K562 (cell line): ENCODE measurements around the gene RHOF. TPM values are rescaled to one million over a fixed set of nuclear protein-coding genes. Genes with fewer than 3 reads are reported as not detected.

Experiments
- ARID4B ChIP-seq: sonication (generic); formaldehyde crosslinking; IDR thresholded peaks from 2 replicates; pipeline ENCODE4 v1.8.0; 2022; ENCODE audit warnings: mild to moderate bottlenecking, missing genetic modification reagents
- ATF7 ChIP-seq: fragments of 450-650 bp; IDR thresholded peaks from 2 replicates; pipeline ENCODE4 v1.7.1; 2014; ENCODE audit warnings: mild to moderate bottlenecking, moderate library complexity
- BCL6 ChIP-seq: fragments of 250-450 bp; sonication (Bioruptor Pico); IDR thresholded peaks from 2 replicates; pipeline ENCODE4 v1.4.0; 2020
- CHAMP1 ChIP-seq: fragments of 450-650 bp; IDR thresholded peaks from 2 replicates; pipeline ENCODE4 v1.6.1; 2016; ENCODE audit warnings: mild to moderate bottlenecking
- CHD1 ChIP-seq: fragments of 200-600 bp; sonication (generic); IDR thresholded peaks from one replicate; pipeline ENCODE4 v1.6.1; 2012; ENCODE audit warnings: mild to moderate bottlenecking, moderate library complexity, low read length, inconsistent platforms
- HDAC3 ChIP-seq: fragments of 450-650 bp; IDR thresholded peaks from 2 replicates; pipeline ENCODE4 v1.6.1; 2018; ENCODE audit warnings: borderline replicate concordance, mild to moderate bottlenecking, moderate library complexity; ENCODE audit not compliant: partially characterized antibody
- IFI16 ChIP-seq: fragments of 250-450 bp; sonication (Bioruptor Pico); IDR thresholded peaks from 2 replicates; pipeline ENCODE4 v2.1.2; 2022; ENCODE audit warnings: mild to moderate bottlenecking, inconsistent platforms
- JUNB ChIP-seq: fragments of 450-650 bp; formaldehyde crosslinking; conservative IDR thresholded peaks from 2 replicates; pipeline ENCODE4 v1.4.0; 2020; ENCODE audit warnings: mild to moderate bottlenecking
- MLX ChIP-seq, 2 experiments: fragments of 450-650 bp in 1 of 2; sonication (generic) in 1 of 2; formaldehyde crosslinking; conservative IDR thresholded peaks; 2 replicates each; pipeline versions ENCODE4 v1.4.0 to v1.8.1; 2020 to 2022; ENCODE audit warnings: mild to moderate bottlenecking in 1 of 2, missing genetic modification reagents in 1 of 2
- SAFB2 ChIP-seq: fragments of 200-400 bp; formaldehyde crosslinking; IDR thresholded peaks from 2 replicates; pipeline ENCODE4 v1.6.1; 2018; ENCODE audit warnings: borderline replicate concordance, low read length, low read depth, moderate library complexity; ENCODE audit not compliant: severe bottlenecking
- SMARCB1 ChIP-seq: IDR thresholded peaks from 2 replicates; pipeline ENCODE4 v1.6.1; 2011; ENCODE audit warnings: improper control_type of control experiment, low read depth; ENCODE audit not compliant: insufficient read length
- SP2 ChIP-seq: IDR thresholded peaks from 2 replicates; pipeline ENCODE4 v1.6.1; 2011; ENCODE audit warnings: mild to moderate bottlenecking, low read depth, low read length, moderate library complexity; ENCODE audit not compliant: poor library complexity, severe bottlenecking; ENCODE audit errors: extremely low read depth
- SRSF1 ChIP-seq: fragments of 200-400 bp; formaldehyde crosslinking; IDR thresholded peaks from 2 replicates; pipeline ENCODE4 v1.6.1; 2017; ENCODE audit warnings: mild to moderate bottlenecking, low read depth, low read length, moderate library complexity
- XRCC3 ChIP-seq: fragments of 450-650 bp; IDR thresholded peaks from 2 replicates; pipeline ENCODE4 v1.6.1; 2017; ENCODE audit warnings: mild to moderate bottlenecking, moderate library complexity
- ZBTB49 ChIP-seq: sonication (generic); formaldehyde crosslinking; IDR thresholded peaks from 2 replicates; pipeline ENCODE4 v1.8.0; 2022; ENCODE audit warnings: missing genetic modification reagents, mild to moderate bottlenecking, borderline replicate concordance
- ZKSCAN1 ChIP-seq: fragments of 150-350 bp; IDR thresholded peaks from 2 replicates; pipeline ENCODE4 v1.6.1; 2016; ENCODE audit warnings: low read depth, low read length
- ZNF140 ChIP-seq: fragments of 250-450 bp; sonication (Bioruptor Pico); IDR thresholded peaks from 2 replicates; pipeline ENCODE4 v1.8.0; 2021; ENCODE audit warnings: moderate library complexity, mild to moderate bottlenecking, inconsistent platforms
- ZNF239 ChIP-seq: fragments of 250-450 bp; sonication (Bioruptor Pico); IDR thresholded peaks from 2 replicates; pipeline ENCODE4 v1.4.0; 2020; ENCODE audit warnings: mild to moderate bottlenecking
- polyA plus RNA-seq, 8 experiments: library from polyadenylated mRNA; depleted of rRNA in 4 of 8; stranded (reverse) in 5 of 8; unstranded in 3 of 8; fragments of >200 nt; fragmentation: Nextera tagmentation in 2 of 8; fragmentation: Illumina TruSeq in 1 of 8; extraction: Ambion mirVana in 2 of 8; extraction: Trizol in 1 of 8; gene quantifications; 2 replicates each; pipeline versions ENCODE4 v1.2.1 to v1.2.3, GENCODE V29; 2011 to 2014; ENCODE audit warnings: inconsistent platforms in 1 of 8, missing spikeins in 1 of 8
- total RNA-seq, 7 experiments: library from RNA; depleted of rRNA in 6 of 7; stranded (reverse); fragments of >200 nt in 6 of 7; fragmentation: Illumina TruSeq in 2 of 7; extraction: Trizol in 2 of 7; gene quantifications; 2 replicates each; pipeline versions ENCODE4 v1.2.1 to v1.2.3, GENCODE V29; 2011 to 2021; ENCODE audit warnings: low replicate concordance in 1 of 7

RHOF gene
- total and polyA plus RNA-seq, 9 of the 15 experiments (the other 6 are each of a cell fraction or from before 2014, with no cell fraction given), result 0.13 to 10.1 (median 4.0) TPM

GRCh38 chr12:121793838-121794533 lies 498 bp upstream of the RHOF start (continued):
- no peak for TF ChIP-seq ZNF239 (CRISPR knock-in tag)
- peak; percentile 89 for TF ChIP-seq ARID4B
- no peak for TF ChIP-seq SMARCB1
- TF ChIP-seq MLX (CRISPR knock-in tag; conservative IDR thresholded peaks at IDR 0.05), result no peak; a peak in 1 of 4 replicates
- TF ChIP-seq CHD1, result peak; percentile 36
- TF ChIP-seq ZKSCAN1, result peak; percentile 74; the same call in 1 of the 2 replicates
- TF ChIP-seq ZBTB49 (CRISPR knock-in tag), result 0 out of 2 replicates have a peak, but pooled peaks have one; percentile 62
- TF ChIP-seq SP2, result no peak
- TF ChIP-seq BCL6 (CRISPR knock-in tag), result no peak
- TF ChIP-seq IFI16, result no peak
- TF ChIP-seq JUNB, result no peak
- TF ChIP-seq SRSF1, result no peak
- no peak for TF ChIP-seq HDAC3
- TF ChIP-seq ATF7, result peak; percentile 76
- no peak for TF ChIP-seq ZNF140 (CRISPR knock-in tag)
- TF ChIP-seq XRCC3, result no peak
- TF ChIP-seq SAFB2, result no peak
- TF ChIP-seq CHAMP1, result no peak
